ENCODE measurements around the gene INF2. TPM values are rescaled to one million over a fixed set of nuclear protein-coding genes. Genes with fewer than 3 reads are reported as not detected.

The INF2 gene
- total RNA-seq, 6 experiments from 2014 or later, result 47.5 to 98.2 (median 71.4) TPM

GRCh38 chr14:104741108-104741802 is 51.8 kb downstream of the INF2 start:
- ATAC-seq (no peak), DNase-seq (peak in 1 of 3 donors; percentile 21)
- H3K9me3 ChIP-seq, result no peaks in the 10 kb centered on the region
- peaks cover 0 to 4% (median 0%) of the 10 kb centered on the region in 4 donors for H3K36me3 ChIP-seq
- no peaks in the 10 kb centered on the region for H3K27me3 ChIP-seq
- 58% methylated on average over 8 of the region's 29 CpGs for WGBS (ENCODE audit: insufficient coverage, low coverage, low lambda C conversion rate, missing lambda C conversion rate)
- no peak overlapping the region for H3K27ac ChIP-seq
- intact Hi-C loops (cut with DNase I), result no loop called here
- TF ChIP-seq POLR2A (IDR thresholded peaks at IDR 0.05), result no peak
- no peak for TF ChIP-seq CTCF (IDR thresholded peaks at IDR 0.05)
- H3K4me1 ChIP-seq, result peaks cover 0 to 20% (median 10%) of the 10 kb centered on the region in 4 donors
- H3K4me3 ChIP-seq, result no peak overlapping the region

DNA sequence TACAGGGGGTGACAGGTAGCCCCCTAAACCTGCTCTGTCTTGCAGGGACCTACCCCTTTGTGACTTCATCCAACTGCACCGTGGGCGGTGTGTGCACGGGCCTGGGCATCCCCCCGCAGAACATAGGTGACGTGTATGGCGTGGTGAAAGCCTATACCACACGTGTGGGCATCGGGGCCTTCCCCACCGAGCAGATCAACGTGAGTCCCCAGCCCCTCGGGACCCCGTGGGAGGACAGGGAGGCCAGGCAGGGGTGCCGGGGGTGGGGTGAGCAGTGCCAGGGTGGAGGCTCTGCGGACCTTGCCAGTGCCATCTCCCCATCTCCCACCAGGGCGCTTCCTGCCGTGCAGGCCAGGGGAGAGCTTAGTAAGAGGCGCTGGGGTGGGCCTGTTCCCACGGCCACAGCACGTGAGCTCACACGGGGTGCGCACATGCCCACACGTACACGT is 52.4 kb downstream of the INF2 start:
- TF ChIP-seq CTCF (IDR thresholded peaks at IDR 0.05) (no peak), POLR2A (IDR thresholded peaks at IDR 0.05) (no peak)
- ATAC-seq (no peak), DNase-seq (peak in 1 of 3 donors; percentile 21)
- Histone ChIP-seq H3K27ac (no peak overlapping the region), H3K27me3 (no peaks in the 10 kb centered on the region), H3K4me3 (no peak overlapping the region), H3K36me3 (peaks cover 0 to 4% (median 0%) of the 10 kb centered on the region in 4 donors), H3K4me1 (peaks cover 0 to 21% (median 10%) of the 10 kb centered on the region in 4 donors), H3K9me3 (no peaks in the 10 kb centered on the region)
- WGBS (ENCODE audit: insufficient coverage, low coverage, low lambda C conversion rate, missing lambda C conversion rate), result 90% methylated on average over 2 of the region's 23 CpGs
- intact Hi-C loops (cut with DNase I), result no loop called here

DNA sequence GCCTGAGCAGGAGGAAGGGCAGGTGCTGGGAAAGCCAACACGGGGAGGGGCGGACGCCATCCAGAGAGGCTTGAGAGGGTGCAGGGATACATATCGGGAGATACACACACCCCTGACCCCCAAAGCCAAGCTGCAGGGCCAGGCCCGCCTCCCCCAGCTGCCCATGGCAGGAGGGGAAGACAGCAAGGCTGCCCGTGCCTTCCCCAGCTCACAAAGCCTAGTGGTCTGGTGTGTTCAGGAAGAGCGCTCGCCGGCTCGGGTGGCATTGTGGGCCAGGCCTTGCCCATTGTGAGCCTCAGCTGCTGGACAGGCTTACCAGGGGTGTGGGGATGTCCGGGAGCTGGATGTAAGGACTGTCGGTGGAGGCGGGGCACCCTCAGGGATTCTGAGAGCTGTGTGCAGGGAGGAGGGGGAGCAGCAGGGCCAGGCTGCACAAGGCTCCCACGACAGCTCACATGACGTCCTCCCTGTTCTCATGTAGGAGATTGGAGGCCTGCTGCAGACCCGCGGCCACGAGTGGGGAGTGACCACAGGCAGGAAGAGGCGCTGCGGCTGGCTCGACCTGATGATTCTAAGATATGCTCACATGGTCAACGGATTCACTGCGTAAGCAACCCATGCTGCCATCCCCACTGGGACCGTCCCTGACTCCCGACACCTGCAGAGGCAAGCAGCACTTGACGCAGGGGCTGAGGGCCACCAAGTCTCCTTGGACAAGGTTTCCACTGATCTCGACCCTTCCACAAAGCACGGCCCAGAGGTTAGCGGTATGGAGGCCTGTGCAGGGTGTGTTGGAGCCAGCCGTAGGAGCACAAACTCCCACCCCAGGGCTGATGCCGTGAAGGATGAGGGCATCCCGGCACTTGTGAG is 53.4 kb downstream of the INF2 start:
- peaks cover 0 to 4% (median 0%) of the 10 kb centered on the region in 4 donors for H3K36me3 ChIP-seq
- peaks cover 0 to 20% (median 9%) of the 10 kb centered on the region in 4 donors for H3K4me1 ChIP-seq
- H3K27ac ChIP-seq, result no peak overlapping the region
- TF ChIP-seq POLR2A (IDR thresholded peaks at IDR 0.05) (no peak), CTCF (IDR thresholded peaks at IDR 0.05) (no peak)
- 100% methylated on average over 3 of the region's 32 CpGs for WGBS (ENCODE audit: insufficient coverage, low coverage, low lambda C conversion rate, missing lambda C conversion rate)
- DNase-seq (peak in 1 of 3 donors; percentile 19), ATAC-seq (no peak)
- H3K9me3 ChIP-seq, result no peaks in the 10 kb centered on the region
- no peaks in the 10 kb centered on the region for H3K27me3 ChIP-seq
- no peak overlapping the region for H3K4me3 ChIP-seq
- intact Hi-C loops (cut with DNase I), result no loop called here

DNA sequence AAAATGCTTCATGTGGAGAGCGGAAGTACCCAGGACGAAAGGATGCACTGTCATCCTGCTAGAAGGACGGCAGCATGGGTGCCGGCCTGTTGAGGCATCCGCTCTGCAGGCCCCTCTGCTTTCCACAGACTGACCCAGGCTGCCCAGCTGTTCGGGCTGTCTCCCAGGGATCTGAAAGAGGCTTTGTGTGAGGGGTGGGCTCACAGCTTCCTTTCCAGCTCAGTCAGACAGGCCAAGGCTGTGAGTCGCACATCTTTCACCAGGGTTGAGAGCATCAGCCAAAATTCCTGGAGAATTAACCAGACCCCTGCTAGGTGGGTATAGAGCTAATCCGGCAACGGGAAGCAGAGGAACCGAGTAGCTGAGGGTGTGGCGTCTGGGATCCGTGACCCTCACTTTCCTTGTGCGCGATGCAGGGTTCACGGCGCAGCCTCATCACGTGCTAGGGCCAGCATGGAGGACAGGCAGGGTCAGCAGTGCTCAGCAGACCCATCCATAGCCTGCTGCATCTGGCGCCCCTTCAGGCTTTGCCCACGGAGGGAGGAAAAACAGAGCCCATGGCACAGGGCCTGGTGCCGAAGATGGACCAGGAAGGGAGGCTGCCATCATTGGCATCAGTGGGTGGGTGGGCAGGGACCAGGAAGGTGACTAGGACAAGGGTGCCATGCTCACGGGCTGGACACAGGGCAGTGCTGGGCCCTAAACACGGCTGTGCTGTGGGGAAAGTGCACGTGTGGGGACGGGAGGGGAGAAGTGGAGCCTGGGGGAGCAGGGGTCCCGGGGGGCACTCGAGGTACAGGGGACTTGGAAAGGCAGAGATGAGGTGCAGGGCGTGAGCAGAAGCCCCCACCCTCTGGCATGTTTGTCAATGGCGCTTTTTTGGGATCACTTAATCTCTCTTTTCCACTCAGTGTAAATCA is 54.3 kb downstream of the INF2 start:
- no peak for TF ChIP-seq POLR2A (IDR thresholded peaks at IDR 0.05)
- no peak for TF ChIP-seq CTCF (IDR thresholded peaks at IDR 0.05)
- no peaks in the 10 kb centered on the region for H3K27me3 ChIP-seq
- intact Hi-C loops (cut with DNase I), result no loop called here
- 86% methylated on average over 14 of the region's 28 CpGs for WGBS (ENCODE audit: insufficient coverage, low coverage, low lambda C conversion rate, missing lambda C conversion rate)
- no peaks in the 10 kb centered on the region for H3K9me3 ChIP-seq
- peaks cover 0 to 4% (median 0%) of the 10 kb centered on the region in 4 donors for H3K36me3 ChIP-seq
- DNase-seq (peak in 1 of 3 donors; percentile 17), ATAC-seq (no peak)
- no peak overlapping the region for H3K27ac ChIP-seq
- no peak overlapping the region for H3K4me3 ChIP-seq
- H3K4me1 ChIP-seq, result peaks cover 0 to 29% (median 13%) of the 10 kb centered on the region in 4 donors

Data from right lobe of liver (tissue), 6 donors.